ENCODE measurements around the gene OR2T12. TPM values are rescaled to one million over a fixed set of nuclear protein-coding genes. Genes with fewer than 3 reads are reported as not detected.

Gene OR2T12
- total and polyA plus RNA-seq, 9 of the 15 experiments (the other 6 are each of a cell fraction or from before 2014, with no cell fraction given): 0.01 TPM; not detected in 8

GRCh38 chr1:248343451-248343850, 40.2 kb upstream of the OR2T12 start:
- ATAC-seq (no peak), FAIRE-seq (no peak), DNase-seq (ENCODE audit: extremely low read depth in 1 of 4, low spot score in 3 of 4) (no peak)
- no peaks in the 10 kb centered on the region; the same call in 1 of the 2 replicates for H3K9me3 ChIP-seq (replicated peaks; ENCODE audit: control insufficient read depth, insufficient read depth, low read depth, low read length)
- no peak overlapping the region for H3K4me2 ChIP-seq (ENCODE audit: insufficient read depth, low read length)
- no peak overlapping the region for H3K9ac ChIP-seq (ENCODE audit: insufficient read depth in 1 of 2, low read depth in 2 of 2, low read length in 2 of 2)
- BruUV-seq (replicated peaks): no TSS peak
- no peaks in the 10 kb centered on the region for H3K79me2 ChIP-seq (ENCODE audit: control insufficient read depth, insufficient read depth, low read length)
- in situ Hi-C loops (cut with MboI): no loop called here
- H3K9me1 ChIP-seq (ENCODE audit: control insufficient read depth, insufficient read depth, low read length): no peaks in the 10 kb centered on the region
- no peaks in the 10 kb centered on the region for H3K36me3 ChIP-seq (ENCODE audit: control insufficient read depth, insufficient read depth, low read length)
- no peak overlapping the region for H3K27ac ChIP-seq (ENCODE audit: extremely low read depth, low read depth, low read length)
- intact Hi-C loops (cut with micrococcal nuclease): no loop called here
- H2AFZ ChIP-seq (ENCODE audit: low read depth, low read length): no peak overlapping the region
- H3K4me3 ChIP-seq: no peak overlapping the region
- ChIA-PET POLR2A (no interaction called here), CTCF (ENCODE audit: low intra/inter-chr PET ratio) (no interaction called here)
- no peaks in the 10 kb centered on the region for H3K27me3 ChIP-seq (ENCODE audit: control insufficient read depth in 2 of 2, insufficient read depth in 2 of 2, low read length in 2 of 2)
- 0% methylated on average over 3 of the region's 3 CpGs for WGBS (ENCODE audit: insufficient coverage, low coverage, missing lambda C conversion rate)
- H3K4me1 ChIP-seq (replicated peaks in 1 of 2; ENCODE audit: control insufficient read depth in 2 of 2, insufficient read depth in 2 of 2, low read length in 2 of 2): no peaks in the 10 kb centered on the region
- H4K20me1 ChIP-seq (replicated peaks; ENCODE audit: control insufficient read depth, insufficient read depth, low read length): no peaks in the 10 kb centered on the region
- TF ChIP-seq CEBPB (tag; IDR thresholded peaks at IDR 0.05) (peak; percentile 35; the same call in 1 of the 2 replicates), HBP1 (CRISPR knock-in tag; IDR thresholded peaks at IDR 0.05) (no peak)

GRCh38 chr1:248324468-248324867, 21.2 kb upstream of the OR2T12 start, which contains the start of gene OR2M7:
TSS of gene OR2M7 (minus strand) at chr1:248324568. CDS start at chr1:248324568, 0 bp downstream.
- H3K36me3 ChIP-seq (ENCODE audit: control insufficient read depth, insufficient read depth, low read length): no peaks in the 10 kb centered on the region
- POLR2A ChIA-PET: no interaction called here
- no peak for FAIRE-seq
- no peak within 1 kb of the TSS for H3K27ac ChIP-seq (ENCODE audit: extremely low read depth, low read depth, low read length)
- no peak for DNase-seq (ENCODE audit: extremely low read depth in 1 of 4, low spot score in 3 of 4)
- in situ Hi-C loops (cut with MboI): no loop called here
- no peaks in the 10 kb centered on the region for H4K20me1 ChIP-seq (replicated peaks; ENCODE audit: control insufficient read depth, insufficient read depth, low read length)
- BruUV-seq (replicated peaks): no TSS peak
- no peak within 1 kb of the TSS for H3K4me3 ChIP-seq
- CTCF ChIA-PET (ENCODE audit: low intra/inter-chr PET ratio): no interaction called here
- intact Hi-C loops (cut with micrococcal nuclease): no loop called here
- H3K9me3 ChIP-seq (replicated peaks; ENCODE audit: control insufficient read depth, insufficient read depth, low read depth, low read length): no peaks in the 10 kb centered on the region
- 0% methylated on average over 1 of the region's 1 CpG for WGBS (ENCODE audit: insufficient coverage, low coverage, missing lambda C conversion rate)
- no peak within 1 kb of the TSS for H3K9ac ChIP-seq (ENCODE audit: insufficient read depth in 1 of 2, low read depth in 2 of 2, low read length in 2 of 2)
- no peaks in the 10 kb centered on the region for H3K9me1 ChIP-seq (ENCODE audit: control insufficient read depth, insufficient read depth, low read length)
- no peak within 1 kb of the TSS for H2AFZ ChIP-seq (ENCODE audit: low read depth, low read length)
- H3K27me3 ChIP-seq (ENCODE audit: control insufficient read depth in 2 of 2, insufficient read depth in 2 of 2, low read length in 2 of 2): no peaks in the 10 kb centered on the region
- no peak for ATAC-seq
- H3K79me2 ChIP-seq (ENCODE audit: control insufficient read depth, insufficient read depth, low read length): no peaks in the 10 kb centered on the region
- no peak within 1 kb of the TSS for H3K4me2 ChIP-seq (ENCODE audit: insufficient read depth, low read length)
- H3K4me1 ChIP-seq (replicated peaks in 1 of 2; ENCODE audit: control insufficient read depth in 2 of 2, insufficient read depth in 2 of 2, low read length in 2 of 2): no peaks in the 10 kb centered on the region
- TF ChIP-seq FOS (IDR thresholded peaks at IDR 0.05; ENCODE audit: extremely low read depth, insufficient read length) (no peak), SREBF1 (IDR thresholded peaks at IDR 0.05; ENCODE audit: borderline replicate concordance, low read depth, low read length) (no peak), PHTF2 (CRISPR knock-in tag; IDR thresholded peaks at IDR 0.05) (no peak), NONO (IDR thresholded peaks at IDR 0.05; ENCODE audit: low read depth in 2 of 2, low read length in 1 of 2) (no peak), ZNF134 (CRISPR knock-in tag; conservative IDR thresholded peaks at IDR 0.05) (no peak), LCOR (CRISPR knock-in tag; IDR thresholded peaks at IDR 0.05) (no peak), TBP (optimal IDR thresholded peaks at IDR 0.05; ENCODE audit: low read depth, low read length) (no peak), GTF2B (IDR thresholded peaks at IDR 0.05; ENCODE audit: extremely low read depth, insufficient read length) (no peak), ID3 (CRISPR knock-in tag; IDR thresholded peaks at IDR 0.05) (no peak), ID3 (tag; IDR thresholded peaks at IDR 0.05) (no peak), ZNF668 (CRISPR knock-in tag; IDR thresholded peaks at IDR 0.05) (no peak), MCM2 (IDR thresholded peaks at IDR 0.05; ENCODE audit: low read depth) (no peak), BHLHE40 (IDR thresholded peaks at IDR 0.05; ENCODE audit: low read length) (no peak), EP400 (IDR thresholded peaks at IDR 0.05) (no peak)
